Fibroblast of villous mesenchyme (primary cell): ENCODE data around the gene TNIK. TPM values are rescaled to one million over a fixed set of nuclear protein-coding genes. Genes with fewer than 3 reads are reported as not detected.

Source experiments
- DNase-seq: peaks from one replicate; pipeline ENCODE4 v3.0.0-alpha.2; 2010; ENCODE audit warnings: low read depth
- H3K4me3 ChIP-seq: 2 replicates; pipeline ENCODE4 v1.5.1; 2011; ENCODE audit warnings: low read depth, mild to moderate bottlenecking, low read length
- CTCF ChIP-seq: IDR thresholded peaks from 2 replicates; pipeline ENCODE4 v1.5.1; 2012; ENCODE audit warnings: low read depth, mild to moderate bottlenecking, low read length; ENCODE audit not compliant: insufficient read depth
- total RNA-seq: library from RNA; depleted of rRNA; stranded (reverse); fragments of >200 nt; gene quantifications from 2 replicates; pipeline ENCODE4 v1.2.3, GENCODE V29; 2012

The TNIK gene
- total RNA-seq, 1 donor: 5.2 TPM

DNA sequence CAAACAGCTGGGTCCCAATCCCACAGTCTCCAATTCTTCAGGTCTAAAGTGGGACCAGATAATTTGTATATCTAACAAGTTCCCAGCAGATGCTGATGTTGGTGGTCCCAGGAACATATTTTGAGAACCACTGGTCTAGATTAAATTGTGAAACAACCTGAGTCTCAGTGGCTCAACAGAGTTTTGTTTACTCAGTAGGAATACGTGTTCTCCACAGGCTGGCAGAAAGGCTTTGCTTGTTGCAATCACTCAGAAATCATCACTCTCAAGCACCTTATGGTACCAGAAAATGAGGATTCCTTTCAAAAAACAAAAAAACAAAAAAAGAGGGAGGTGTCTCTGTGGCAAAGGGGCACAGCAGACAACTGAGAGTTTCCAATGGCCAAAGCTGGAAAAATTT lies 118.0 kb downstream of the TNIK start:
- no peak for TF ChIP-seq CTCF
- no peak for DNase-seq
- H3K4me3 ChIP-seq: no peak overlapping the region

- H3K4me3 ChIP-seq: no peak overlapping the region
- TF ChIP-seq CTCF: no peak
- DNase-seq: no peak
Observed at GRCh38 chr3:171340434-171340833, 119.8 kb downstream of the TNIK start.

- no peak overlapping the region for H3K4me3 ChIP-seq
- TF ChIP-seq CTCF: no peak
- no peak for DNase-seq
Observed at GRCh38 chr3:171339598-171339997, 120.6 kb downstream of the TNIK start.

GRCh38 chr3:171336406-171336805 lies 123.8 kb downstream of the TNIK start:
- no peak overlapping the region for H3K4me3 ChIP-seq
- DNase-seq: no peak
- TF ChIP-seq CTCF: no peak

- TF ChIP-seq CTCF: no peak
- no peak for DNase-seq
- no peak overlapping the region for H3K4me3 ChIP-seq
Observed at GRCh38 chr3:171335559-171335958, 124.6 kb downstream of the TNIK start.

- H3K4me3 ChIP-seq: no peak overlapping the region
- DNase-seq: no peak
- no peak for TF ChIP-seq CTCF
Observed at GRCh38 chr3:171334465-171334811, 125.8 kb downstream of the TNIK start.

DNA sequence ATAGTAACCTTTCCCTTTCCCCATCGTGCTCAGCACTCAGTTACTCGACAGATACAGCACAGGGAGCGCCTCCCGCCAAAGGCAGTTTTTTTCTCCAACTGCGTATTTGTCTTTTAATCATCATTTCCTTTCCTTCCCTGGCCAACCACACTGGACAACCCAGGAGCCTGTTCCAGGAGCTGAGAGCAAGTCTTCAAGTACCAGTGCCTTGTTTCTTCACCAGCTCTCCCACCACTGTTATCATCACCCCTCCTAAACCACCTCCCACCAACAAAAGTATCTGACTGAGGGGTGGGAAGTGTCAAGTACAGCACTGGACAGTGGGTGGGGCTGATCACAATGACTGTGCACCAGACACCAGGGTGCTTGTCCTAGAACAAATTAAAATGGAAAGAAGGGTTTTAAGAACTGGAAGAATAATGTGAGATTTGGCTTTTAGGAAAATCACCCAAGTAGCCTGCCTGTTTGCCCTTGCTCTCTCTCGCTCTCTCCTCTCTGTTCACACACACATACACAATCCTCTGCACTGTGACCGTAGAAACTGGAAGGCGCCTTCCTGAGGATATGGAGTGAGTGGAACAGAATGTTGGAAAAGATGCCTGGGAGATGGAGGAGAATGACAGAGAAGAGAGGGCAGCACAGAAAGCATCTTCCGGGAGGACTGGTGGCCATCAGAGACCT lies 126.3 kb downstream of the TNIK start:
- TF ChIP-seq CTCF: no peak
- H3K4me3 ChIP-seq: no peak overlapping the region
- DNase-seq: no peak
